Measurements from ENCODE around the gene MGAT5B.
"Not testable (repeated sequence)": the region's sequence is repeated elsewhere in the genome, so short reads cannot be mapped to it uniquely, and the experiment has no call there.

Gene MGAT5B

DNA sequence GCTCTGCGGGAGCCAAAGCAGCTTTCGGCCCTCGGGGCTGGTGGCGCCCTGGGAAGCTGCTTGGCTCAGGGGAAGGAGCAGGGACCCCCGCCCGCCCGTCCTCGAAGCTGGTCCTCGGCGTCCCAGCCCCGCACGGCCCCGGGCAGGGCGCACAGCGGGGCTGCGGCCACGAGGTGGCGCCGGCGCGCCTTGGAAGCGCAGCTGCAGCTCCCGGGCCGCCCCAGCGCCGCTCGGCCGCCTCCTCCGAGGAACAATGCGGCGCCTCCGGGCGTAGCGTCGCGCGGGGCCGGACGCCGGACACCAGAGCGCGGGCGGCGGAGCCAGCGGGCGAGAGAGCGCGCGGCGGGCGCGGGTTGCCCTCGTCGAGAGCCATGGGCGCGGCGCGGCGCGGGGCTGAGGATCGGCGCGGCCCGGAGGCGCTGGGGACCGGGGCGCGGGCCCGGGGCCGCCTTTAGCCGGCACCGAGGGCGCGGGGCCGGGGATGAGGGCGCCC lies at the start of gene MGAT5B:
MGAT5B (plus strand) TSS at position 229 of the 493 bp plus-strand sequence. CDS start 626 bp downstream, outside the sequence.
- DNase-seq: peak; percentile 94

- no peak for DNase-seq
Observed at GRCh38 chr17:76820039-76820438, 48.2 kb upstream of the MGAT5B start.

- DNase-seq: no peak
Observed at GRCh38 chr17:76820561-76820960, 47.6 kb upstream of the MGAT5B start.

DNA sequence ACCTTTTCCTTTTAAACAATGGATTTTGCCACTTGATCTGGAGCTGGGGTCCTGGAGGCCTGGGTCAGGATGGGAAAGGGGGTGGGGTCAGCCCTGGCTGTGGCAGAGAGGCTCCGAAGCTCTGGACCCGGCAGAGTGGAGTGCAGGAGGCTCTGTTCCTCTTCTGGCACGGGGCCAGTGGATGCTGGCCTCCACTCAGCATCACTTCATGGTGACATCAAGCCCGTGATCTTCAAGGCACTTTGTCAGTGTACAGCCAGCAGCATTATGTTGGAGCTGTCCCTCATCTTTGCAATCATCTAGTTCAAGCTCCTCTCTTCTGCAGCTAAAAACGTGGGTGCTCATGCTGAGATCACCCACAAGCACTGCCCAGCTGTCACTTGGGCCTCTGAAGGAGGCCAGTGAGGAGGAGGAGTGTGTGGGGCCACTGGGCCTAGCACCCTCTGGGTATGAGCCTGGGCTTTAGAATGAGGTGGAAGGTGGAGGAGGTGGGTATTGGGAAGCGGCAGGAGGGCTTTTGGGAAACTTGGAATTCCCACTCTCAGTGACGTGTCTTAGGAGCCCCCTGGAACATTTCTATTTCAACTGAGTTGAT lies 45.9 kb upstream of the MGAT5B start:
- no peak for DNase-seq

DNA sequence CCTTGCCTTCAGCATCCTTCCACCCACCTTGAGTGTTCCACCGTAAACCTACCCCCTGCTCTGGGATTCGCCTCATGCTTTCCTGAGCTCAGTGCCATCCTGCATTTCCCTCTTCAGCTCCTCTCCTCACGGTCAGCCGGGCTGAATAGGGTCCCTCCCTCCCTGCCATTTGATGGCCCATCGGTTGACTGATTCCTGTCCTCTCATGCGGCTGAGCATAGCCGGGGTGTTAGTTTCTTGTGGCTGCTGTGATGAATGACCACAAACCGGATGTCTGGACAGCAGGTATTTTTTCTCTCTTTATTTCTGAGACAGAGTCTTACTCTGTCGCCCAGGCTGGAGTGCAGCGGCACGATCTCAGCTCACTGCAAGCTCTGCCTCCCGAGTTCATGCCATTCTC lies 44.1 kb upstream of the MGAT5B start:
- DNase-seq: peak; percentile 54

GRCh38 chr17:76826330-76827068 lies 41.7 kb upstream of the MGAT5B start:
- no peak for DNase-seq

DNA sequence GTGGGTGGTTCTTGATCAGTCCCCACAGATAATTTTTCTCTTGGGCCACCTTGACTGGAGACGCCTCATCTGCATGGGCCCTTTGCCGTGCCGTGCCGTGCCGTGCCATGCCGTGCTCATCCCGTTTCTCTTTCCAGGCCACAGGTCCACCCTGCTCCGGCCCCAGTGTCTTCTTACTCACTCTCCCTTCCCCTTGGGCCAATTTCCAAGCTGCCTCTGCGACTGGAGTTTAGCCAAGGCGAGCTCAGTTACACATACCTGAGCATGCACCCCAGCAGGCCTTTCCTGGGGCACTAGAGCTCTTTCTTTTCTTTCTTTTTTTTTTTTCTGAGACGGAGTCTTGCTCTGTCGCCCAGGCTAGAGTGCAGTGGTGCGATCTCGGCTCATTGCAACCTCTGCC lies 40.5 kb upstream of the MGAT5B start:
- no peak for DNase-seq

- DNase-seq: no peak
Observed at GRCh38 chr17:76830987-76831715, 37.1 kb upstream of the MGAT5B start.

DNA sequence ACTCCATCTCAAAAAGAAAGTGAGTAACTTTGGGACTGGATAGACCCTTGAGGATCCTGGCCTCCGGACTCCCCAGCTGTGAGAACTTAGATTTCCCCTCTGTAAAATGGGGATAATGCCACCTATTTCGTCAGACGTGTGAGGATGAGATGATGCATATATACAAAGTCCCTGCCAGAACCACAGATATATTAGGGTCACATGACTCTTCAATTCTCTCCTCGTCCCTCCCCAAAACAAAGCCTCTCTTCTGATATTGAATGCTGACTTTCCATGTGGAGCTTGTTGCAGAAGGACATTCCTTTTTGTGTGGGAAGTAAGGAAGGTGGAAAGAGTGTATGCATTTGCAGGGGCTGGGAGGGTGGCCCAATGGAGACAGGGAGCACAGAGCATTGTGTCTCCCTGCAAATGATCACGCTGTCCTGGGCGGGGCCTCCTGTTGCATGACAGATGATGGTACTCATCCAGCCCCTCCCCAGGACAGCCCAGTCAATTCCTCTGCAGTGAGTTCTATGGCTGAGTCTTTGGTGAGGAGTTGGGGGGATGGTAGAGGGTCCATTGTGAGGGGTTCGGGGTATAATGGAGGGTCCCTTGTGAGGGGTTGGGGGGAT lies 35.1 kb upstream of the MGAT5B start:
- no peak for DNase-seq

DNA sequence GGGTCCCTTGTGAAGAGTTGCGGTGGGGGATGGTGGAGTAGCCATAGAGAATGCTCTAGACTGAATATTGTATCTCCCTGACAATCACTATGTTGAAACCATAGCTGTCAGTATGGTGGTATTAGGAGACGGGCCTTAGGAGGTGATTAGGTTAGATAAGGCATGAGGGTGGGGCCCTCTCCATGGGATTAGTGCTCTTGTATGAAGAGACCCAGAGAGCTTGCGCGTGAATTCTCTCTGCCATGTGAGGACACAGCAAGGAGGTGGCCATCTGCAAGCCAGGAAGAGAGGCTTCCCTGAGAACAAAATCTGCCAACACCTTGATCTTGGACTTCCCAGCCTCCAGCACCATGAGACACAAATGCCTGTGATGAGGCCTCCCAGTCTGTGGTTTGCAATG lies 34.5 kb upstream of the MGAT5B start:
- DNase-seq: no peak

DNA sequence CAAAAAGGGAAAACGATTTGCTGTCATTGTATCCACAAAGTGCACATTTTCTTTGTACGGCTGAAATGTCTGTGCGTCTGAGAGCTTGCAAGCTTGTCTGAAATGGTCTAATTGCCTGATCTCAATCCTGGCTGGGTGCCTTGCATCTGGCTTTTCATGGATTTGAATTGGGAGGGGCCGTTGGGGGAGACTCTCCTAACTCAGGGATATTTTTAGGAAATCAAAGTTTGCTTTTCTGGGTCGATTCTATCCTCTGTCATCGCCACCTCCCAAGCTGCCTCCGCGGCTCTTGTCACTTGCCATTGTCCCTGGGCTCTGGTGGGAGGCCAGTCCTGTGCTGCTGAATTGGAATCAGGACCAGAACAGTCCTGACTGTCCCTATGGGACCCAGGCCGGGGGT lies 33.3 kb upstream of the MGAT5B start:
- peak; percentile 54 for DNase-seq

GRCh38 chr17:76840443-76840767 lies 27.8 kb upstream of the MGAT5B start:
- no peak for DNase-seq

GRCh38 chr17:76840884-76841775 lies 27.1 kb upstream of the MGAT5B start:
- DNase-seq: no peak

DNA sequence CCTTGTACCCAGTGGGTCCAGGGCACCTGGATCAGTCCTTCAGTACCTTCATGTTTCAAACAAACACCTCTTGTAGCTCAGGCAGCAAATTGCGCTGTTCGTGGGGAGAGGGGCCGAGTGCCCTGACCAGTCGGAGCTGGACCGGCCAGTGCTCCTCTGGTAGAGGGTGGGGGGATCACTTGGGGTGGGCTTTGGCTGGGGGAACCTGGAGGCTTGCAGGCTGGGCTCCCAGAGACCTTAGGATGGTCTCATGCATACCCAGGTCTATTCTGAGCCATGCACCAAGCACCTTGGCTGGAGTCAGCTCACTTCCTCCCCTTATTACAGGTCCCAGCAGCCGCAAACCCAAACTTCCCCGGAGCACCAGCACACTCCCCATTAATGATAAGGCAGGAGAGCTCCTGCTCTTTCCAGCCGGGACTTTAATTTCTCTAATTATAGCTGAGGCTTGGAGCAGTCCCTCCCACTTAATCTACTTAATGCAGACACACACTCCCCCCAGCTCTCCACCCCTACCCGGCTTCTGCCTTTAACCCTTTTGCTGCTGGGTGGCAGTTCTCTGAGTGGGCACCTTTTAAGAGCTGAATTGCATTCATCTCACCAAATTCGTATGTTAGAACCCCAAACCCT lies 26.3 kb upstream of the MGAT5B start:
- peak; percentile 43 for DNase-seq

- DNase-seq: not testable (repeated sequence)
Observed at GRCh38 chr17:76843068-76843467, 25.1 kb upstream of the MGAT5B start.

DNA sequence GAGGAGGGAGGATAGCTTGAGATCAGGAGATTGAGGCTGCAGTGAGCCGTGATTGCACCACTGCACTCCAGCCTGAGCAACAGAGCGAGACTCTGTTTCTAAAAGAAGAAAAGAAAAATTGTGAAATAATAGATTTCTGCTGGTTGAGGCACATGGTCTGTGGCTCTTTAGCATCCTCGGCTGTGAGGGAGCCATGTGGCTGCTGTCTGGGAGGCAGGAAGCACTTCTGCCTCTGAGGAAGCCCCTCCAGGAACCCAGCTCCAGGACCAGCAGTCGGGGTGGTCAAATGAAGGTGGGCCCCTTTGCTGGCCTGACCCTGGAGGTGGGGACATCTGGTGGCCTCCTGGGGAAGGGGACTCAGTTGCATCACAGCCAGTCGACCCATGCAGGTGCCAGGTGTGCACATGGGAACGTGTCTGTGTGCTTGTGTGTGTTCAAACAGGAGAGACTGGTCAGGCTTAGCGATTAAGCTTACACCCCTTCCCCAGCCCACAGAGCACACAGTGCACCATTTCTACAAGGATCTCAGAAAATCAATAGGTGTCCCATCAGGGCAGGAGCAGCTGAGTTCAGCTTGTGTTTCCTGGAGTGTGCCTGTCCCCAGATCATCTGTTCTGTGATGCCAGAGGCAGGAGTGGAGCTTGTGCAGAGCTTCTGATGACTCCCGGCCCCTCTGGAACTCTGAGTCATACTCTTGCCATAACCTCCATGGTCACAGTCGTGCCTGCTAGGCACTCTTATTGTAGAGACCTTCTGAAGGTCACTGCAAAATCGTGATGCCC lies 24.3 kb upstream of the MGAT5B start:
- DNase-seq: no peak

- DNase-seq: no peak
Observed at GRCh38 chr17:76844485-76844829, 23.7 kb upstream of the MGAT5B start.

DNA sequence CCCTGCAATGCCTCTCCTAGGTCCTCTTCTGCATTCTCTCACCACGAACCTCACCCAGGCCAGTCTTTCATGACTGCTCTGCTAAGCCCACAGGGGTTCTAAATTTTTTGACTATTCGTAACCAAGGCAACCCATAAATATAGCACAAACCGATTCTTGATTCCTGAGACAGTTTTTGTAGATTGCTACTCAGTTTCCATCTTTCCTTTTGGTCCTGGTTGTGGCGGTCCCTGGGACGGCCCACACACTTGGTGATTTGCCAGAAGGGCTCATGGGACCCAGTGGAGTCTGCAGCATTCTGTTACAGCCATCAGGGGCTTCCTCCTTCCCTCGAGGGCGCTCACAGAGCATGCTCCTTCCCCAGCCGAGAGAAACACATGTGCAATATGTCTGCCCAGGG lies 23.4 kb upstream of the MGAT5B start:
- DNase-seq: no peak

- DNase-seq: no peak
Observed at GRCh38 chr17:76845541-76846017, 22.6 kb upstream of the MGAT5B start.

DNA sequence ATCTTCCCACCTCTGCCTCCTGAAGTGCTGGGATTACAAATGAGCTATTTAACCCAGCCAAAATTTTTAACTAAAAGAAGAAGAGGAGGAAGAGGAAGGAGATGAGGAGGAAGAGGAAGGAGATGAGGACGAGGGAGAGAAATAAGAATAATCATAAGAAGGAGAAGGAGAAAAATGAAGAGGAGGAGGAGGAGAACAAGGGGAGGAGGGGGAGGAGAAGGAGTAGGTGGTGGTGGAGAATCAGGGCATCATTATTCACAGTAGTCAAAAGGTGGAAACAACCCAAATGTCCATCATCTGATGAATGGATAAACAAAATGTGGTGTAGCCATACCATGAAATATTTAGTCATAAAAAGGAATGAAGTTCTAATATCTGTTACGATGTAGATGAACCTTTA lies 21.2 kb upstream of the MGAT5B start:
- no peak for DNase-seq

DNA sequence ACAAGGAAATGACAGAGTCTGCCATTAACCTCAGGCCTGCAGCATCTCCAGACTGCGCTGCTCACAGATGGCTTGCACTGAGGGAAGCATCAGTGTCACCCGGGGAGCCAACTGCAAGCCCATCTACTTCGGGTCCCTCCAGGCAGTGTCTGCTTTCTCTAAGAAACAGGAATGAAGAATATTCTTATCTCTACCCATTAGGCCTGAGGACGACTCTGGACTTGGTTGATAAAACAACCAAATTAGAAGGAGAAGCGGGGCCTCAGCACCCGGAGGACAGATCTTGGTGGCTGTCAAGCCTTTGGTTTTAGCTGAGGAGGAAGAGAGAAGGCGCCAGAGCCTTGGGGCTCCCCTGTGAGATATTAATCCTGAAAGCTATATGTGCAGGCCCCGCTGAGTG lies 19.5 kb upstream of the MGAT5B start:
- DNase-seq: no peak
